Measurements from ENCODE around the gene PTGER4.

PTGER4 gene

DNA sequence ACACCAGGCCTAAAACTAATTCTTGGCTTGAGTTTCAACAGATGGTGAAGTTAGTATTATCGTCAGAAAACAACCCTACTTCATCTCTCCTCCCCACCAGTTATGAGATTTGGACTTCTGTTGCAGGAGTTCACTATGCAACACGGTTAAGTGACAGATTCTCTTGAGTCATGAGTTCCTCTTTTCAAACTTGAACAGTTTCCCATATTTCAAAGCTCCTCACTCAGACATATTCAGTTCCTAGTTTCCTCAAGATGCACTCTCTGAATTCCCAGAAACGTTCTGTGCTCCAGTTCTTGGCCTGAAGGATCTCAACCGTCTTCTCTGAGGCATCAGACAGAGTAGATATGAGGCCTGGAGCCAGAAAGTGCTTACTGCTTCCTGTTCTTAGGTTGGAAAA lies 7.3 kb upstream of the PTGER4 start:
- no peak for DNase-seq

DNA sequence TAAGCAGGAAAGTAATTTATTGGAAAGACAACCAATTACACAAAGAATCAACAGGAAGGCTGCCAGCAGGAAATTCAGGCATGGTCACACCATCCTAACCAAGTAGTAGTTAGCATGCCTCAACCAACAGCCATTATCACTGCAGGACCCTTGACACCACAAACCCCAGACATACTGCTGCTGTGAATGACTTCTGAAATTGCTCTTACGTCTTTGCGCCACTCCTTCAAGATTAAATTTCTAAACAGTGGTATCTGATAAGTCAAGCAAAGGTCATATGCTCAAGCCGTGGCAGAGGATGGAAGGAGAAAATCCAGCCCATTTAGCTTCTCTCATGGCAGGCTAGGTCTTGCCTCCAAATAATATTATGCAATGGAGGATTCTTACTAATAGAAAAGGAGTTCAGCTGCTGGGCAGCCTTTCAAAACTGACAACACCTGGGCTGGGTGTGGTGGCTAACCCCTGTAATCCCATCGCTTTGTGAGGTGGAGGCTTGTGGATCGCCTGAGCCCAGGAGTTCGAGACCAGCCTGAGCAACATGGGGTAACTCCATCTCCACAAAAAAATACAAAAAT lies 5.0 kb upstream of the PTGER4 start:
- no peak for DNase-seq

DNA sequence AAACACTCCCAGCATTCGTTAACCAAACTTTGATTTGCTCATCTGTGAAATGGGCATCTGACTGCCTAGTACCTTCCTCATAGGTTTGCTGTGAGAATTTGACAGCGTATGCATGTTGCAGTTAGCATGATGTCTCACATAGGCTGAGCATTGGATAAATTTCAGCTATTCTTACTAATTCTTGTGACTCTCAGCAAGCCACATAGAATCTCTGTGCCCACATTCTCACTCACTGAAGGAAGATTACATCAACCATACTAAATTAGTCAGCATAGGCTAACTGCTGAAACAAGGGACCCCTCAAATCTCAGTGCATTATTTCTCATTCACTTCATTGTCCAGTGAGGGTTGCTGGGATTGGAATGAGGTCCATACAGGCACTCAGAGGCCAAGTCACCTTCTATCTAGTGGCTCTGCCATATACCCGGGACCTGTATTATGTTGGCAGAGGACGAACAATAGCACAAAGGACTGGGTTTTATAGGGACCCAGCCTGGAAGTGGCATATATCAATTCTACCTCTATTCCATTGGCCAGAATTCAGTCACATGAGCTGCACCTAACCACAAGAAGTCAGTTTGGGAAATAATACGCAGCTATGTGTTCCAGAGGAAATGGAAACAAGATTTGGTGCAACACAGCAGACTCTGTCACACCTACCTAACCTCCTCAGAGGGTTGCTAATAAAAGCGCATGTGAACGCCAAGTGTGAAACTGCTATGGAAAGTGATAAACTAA lies 4.2 kb upstream of the PTGER4 start:
- DNase-seq: no peak

DNA sequence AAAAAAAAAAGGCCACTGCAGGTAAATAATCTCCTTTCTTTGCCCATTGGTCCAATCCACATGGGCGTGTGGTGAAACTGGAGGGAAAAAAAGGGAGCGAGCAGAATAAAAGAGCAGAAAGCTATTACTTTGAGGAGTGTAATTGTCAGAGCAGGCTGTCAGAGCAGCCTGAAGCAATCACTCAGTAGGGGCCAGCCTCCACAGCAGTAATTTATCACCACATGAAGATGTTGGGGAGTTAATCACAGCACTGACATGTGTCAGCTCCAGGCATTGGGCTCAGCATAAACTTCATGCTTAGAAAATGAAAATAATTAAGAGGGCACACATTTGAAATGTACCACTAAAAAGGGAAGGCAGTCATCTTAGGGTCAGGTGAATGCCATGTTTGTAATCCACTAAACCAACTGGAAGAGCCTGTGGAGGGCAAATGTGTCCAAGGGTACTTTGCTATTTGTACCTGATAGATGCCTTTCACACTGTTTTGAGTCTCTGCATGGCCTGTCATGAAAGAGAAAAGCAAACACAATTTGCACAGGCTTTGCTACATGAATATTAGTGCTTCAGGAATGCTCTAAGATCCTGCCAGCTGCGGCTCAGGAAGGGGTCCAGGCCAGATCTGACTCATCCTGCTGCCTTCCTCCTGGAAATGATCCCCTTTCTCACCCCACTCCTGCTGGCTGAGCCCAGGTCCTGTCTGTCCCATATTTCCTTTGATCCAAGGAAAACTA lies 2.9 kb upstream of the PTGER4 start:
- no peak for DNase-seq

DNA sequence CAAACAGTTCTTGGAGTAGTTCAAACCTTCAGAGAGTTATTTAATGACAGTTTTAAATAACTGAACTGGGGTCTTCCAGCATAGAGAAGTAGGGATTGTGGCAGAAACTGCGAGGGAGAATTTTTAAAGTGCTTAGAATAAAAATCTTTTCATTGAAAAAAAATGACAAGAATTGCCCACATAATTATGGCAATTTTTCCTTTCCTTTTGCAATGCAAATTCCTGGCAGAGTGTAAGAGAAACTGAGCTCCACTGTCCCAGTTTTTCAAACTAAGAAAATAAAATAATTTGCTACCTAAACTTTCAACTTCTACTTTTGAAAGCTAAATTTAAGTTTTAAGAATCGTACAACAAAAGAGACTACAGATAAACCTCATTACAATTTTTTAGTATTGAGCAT lies 2.3 kb upstream of the PTGER4 start:
- DNase-seq: no peak

DNA sequence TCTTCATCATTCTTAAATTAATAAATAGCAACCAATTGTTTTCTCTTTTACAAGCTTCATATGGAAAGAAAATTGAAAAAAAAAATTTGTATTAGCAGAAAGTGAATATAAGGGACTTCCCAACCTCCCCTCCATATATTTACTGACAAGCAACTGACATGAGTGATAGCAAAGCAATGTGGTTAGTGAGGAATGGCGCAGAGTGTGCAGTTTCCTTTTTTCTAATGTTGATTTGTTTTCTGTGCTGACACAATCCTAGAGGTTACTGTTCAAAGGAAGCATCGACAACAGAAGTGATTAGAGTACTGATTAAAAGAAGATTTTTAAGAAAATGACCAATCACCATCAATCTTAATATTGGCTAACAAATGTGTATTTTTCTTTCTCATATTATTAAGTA lies 1.7 kb upstream of the PTGER4 start:
- DNase-seq: no peak

DNA sequence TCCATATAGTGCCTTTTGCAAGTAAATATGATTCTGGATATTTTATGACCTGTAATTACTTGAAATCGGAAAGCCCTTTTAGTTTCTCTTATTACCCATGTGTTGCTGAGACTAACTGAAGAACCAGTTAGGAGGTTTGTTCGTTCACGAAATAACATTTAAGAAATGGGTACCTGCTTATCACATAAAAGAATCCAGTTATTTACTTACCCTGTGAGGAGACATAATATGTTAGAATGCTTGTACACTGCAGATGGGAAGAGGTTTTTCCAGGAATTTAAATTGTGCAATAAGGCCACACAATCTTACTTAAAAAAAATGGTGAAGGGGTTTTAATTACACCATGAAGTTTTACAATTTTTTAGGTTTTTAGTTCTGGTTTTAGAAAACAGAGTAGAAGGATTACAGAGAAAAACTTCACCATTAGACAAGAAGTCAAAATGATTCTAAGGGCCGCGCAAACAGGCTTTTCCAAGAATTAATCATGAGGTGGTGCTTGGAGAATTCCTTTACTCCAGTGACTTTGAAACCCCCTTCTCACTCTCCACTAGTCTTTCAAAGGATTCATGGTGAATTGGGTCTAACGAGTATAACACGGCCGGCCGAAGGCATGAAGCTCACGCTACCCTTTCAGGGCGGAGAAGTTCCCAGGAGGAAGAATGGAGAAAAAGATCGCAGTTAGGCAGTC lies 1.1 kb upstream of the PTGER4 start:
- DNase-seq: no peak

DNA sequence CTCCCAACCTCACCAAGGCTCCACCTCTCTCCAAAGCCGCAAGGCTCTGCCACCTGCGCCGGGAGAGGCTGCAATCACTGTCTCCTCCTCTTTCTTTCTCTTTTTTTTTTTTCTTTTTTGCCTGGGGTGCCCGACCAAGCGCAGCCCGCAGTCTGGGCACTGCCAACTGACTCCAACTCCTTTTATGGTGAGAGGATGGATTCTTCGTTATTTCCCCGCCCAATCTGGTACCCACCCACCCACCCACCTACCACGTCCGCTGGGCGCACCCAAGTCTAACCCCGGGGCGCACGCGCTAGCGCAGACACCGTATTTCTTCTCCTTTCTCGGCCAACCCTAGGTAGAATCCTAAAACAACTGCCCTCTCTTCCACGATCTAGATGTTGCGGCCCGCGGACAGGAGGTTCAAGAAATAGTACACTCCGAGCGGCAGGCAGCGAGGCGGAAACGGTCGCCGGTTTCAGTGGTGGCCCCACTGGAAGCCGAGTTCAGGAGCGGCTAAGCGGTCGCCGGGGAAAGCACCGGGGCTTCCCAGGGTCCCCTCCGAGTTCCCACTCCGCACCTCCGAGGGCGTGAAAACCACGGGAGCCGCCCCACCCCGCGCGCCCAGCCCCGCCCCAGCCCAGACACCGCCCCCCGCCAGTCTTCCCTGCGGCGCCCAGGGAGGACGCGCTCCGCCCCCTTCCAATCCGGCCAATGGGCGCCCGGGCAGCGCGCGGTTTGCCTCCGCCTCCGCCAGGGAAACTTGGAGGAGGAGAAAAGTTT lies 385 bp upstream of the PTGER4 start:
- peak; percentile 74 to 84 (median 82) for DNase-seq

DNA sequence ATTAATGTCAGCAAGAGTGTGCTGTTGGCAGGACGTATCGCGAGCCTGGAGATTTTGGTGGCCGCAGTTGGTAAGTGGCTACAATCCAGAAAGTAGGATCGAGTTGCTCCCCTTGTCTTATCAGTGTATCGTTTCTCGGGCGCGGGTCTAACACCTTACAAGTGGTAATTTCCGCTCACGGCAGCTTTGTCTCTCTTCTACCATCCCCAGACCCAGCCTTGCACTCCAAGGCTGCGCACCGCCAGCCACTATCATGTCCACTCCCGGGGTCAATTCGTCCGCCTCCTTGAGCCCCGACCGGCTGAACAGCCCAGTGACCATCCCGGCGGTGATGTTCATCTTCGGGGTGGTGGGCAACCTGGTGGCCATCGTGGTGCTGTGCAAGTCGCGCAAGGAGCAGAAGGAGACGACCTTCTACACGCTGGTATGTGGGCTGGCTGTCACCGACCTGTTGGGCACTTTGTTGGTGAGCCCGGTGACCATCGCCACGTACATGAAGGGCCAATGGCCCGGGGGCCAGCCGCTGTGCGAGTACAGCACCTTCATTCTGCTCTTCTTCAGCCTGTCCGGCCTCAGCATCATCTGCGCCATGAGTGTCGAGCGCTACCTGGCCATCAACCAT lies 1.1 kb downstream of the PTGER4 start:
- peak; percentile 18 to 35 (median 30) for DNase-seq

DNA sequence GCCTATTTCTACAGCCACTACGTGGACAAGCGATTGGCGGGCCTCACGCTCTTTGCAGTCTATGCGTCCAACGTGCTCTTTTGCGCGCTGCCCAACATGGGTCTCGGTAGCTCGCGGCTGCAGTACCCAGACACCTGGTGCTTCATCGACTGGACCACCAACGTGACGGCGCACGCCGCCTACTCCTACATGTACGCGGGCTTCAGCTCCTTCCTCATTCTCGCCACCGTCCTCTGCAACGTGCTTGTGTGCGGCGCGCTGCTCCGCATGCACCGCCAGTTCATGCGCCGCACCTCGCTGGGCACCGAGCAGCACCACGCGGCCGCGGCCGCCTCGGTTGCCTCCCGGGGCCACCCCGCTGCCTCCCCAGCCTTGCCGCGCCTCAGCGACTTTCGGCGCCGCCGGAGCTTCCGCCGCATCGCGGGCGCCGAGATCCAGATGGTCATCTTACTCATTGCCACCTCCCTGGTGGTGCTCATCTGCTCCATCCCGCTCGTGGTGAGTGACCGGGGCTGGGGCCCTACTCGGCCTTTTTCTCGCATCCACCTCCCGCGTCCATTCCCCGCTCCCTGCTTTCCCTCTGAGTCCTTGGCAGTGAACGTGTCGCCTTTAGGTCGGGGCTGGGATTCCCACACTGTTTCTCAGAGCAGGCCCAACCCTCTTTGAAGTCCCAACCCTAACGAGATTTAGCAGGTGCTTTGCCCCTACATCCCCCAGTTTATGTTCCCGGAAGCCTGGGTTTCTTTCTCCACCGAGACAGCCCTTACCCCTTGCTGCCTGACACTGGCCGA lies 1.8 kb downstream of the PTGER4 start:
- peak in 2 of 4 experiments; percentile 29 to 34 for DNase-seq

DNA sequence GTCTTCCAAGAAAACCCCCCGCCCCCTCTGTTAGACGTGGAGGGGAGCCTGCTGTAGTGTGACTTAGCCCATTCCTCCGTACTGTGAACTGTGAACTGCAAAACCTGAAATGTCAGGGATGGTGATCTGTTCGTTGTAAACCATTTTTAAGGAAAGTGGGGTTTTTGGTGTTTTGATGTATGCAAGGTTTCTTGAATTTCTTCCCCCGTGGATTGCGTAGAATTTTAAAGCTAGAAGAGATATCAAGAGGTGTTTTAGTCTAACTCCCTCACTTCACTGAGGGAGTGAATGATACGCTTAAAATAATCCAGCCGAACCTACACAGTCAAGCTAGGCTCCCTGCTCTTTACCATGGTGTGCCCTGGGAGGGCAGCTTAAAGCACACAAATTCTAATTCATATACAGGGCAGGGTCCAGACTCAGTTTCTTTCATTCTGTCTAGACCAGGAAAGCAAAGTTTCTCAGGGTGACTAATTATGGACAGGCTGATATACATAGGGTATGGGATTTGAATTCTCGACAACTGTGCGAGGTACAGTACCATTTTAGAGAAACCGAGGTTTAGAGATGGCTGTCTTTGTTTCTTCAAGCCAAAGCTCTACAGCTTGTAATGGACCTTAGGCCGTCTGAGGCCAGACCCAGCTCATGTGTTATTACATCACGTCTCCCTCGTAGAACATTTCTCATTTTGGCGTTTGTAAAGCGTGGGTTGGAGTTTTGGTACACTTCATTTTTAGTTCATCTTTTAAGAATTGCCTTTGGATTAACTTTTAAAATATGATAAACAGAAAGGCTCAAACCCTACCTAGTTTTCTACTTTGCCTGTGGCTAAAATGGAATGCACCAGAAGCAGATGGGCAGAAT lies 2.7 kb downstream of the PTGER4 start:
- no peak for DNase-seq

DNA sequence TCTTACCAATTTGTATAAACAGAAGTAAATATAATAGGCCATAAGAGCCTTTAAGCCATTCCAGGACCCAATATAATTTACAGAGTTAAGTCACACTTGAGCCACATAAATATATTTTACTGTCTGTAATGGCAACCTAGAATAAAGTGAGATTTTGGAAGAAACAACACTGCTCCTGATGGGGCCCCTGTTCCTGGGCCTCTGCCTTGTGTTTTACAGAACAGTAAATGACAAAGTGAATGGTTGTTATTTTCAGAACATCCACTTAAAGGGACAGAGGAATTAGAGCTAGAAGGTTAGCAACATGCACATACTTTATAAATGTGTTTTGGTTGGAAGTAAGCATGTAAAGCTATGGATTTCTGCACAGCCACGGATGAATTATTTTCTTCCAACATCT lies 3.6 kb downstream of the PTGER4 start:
- no peak for DNase-seq

DNA sequence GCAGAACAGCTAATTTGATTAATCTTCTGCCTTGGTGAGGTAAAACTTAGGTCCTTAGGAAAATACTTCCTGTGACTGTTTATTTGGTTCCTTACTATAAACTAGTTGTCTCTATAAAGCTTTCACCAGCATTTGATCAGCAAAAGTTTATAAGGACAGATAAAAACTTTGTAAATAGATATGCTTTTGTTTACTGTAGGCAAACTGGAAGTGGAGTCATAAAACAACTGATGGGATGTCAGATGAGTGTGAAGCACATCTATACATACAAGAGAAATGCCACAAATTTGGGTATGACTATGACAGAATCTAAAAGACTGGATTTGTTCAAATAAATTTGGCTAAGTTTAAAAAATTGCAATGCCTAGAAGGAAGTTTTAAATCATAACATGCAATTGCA lies 5.5 kb downstream of the PTGER4 start:
- no peak for DNase-seq

DNA sequence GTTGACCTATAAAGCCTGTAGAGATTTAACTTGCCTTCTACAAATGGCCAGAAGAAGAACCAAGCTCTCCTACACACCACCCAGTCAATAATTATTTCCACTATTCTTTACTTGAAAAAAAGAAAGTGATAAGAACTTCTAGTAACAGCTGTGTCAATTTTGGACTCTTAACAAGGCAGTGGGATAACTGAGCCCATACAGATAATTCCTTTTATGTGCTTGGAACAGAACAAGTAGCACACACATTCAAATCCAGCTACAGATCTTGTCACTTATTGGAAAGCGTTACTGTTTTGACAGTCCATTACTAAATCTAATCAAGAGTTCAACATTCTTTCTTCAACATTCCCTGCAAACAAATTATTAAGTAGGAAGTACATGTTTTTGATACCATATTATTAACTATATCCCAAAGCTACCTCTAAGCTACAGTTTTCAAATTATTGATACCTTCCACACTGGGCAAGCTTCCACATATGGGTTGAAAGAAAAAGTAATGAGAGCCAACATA lies 6.3 kb downstream of the PTGER4 start:
- DNase-seq: no peak

DNA sequence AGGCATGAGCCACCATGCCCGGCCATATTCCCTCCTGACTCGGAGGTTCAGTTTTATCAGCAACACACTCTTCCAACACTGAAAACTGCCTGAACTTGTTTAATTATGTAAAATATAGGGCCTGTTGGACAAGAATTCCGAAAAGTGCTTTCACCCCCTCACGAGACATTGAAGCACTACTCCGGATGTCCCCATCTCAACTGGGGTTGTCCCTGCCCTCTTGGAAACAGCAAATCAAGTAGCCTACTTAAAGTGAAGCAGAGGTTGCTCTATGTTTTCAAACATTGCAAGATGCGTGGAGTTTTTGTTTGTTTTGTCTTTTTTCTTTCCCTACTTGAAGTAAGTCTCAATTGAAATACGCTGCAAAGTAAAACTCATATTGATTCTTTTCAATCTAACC lies 7.6 kb downstream of the PTGER4 start:
- no peak for DNase-seq

DNA sequence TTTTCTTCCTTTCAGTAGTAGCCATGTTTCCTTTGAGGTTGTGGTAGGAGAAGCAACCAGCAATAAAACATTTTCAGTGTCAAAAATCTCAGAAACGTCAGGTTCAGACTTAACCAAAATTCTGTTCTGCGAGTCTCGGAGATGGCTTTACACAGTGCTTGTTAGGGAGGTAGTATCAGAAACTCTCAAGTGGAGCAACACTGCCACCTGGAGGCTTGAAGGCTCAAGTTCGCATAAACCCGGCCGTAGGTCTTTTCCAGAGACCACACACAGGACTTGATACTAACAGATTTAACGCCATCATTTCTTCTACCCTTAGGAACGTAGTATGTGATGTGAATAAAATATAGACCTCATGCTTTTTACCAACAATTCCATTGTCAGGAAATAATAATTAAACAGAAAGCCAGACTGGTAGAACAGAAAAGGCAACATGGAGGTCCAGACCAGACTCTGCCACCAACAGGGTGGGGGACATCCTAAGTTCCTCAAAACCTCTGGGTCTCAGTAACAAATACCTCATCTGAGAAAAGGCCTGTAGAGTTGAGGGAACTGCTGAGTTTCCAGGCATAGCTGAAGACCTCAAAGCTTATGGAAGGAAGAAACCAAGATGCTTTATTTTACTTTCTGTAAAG lies 8.5 kb downstream of the PTGER4 start:
- peak; percentile 42 to 76 (median 69) for DNase-seq

DNA sequence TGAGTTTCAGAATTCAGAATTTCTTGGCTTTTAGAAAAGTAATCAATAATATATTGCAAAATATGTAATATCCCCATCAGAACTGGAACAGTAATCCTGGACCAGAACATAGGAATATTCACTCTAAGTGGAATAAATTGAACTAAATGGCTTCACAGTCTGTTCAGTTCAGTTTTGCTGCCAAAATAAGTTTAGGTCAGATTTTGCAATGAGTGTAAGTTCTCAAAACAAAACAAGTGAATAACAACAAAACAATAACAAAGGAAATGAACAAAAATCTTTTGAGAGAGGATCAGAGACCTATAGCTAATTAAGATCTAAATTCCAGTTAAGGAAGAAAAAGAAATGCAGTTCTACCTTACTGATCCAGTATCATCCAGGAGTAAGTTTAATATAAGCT lies 9.3 kb downstream of the PTGER4 start:
- DNase-seq: no peak

DNA sequence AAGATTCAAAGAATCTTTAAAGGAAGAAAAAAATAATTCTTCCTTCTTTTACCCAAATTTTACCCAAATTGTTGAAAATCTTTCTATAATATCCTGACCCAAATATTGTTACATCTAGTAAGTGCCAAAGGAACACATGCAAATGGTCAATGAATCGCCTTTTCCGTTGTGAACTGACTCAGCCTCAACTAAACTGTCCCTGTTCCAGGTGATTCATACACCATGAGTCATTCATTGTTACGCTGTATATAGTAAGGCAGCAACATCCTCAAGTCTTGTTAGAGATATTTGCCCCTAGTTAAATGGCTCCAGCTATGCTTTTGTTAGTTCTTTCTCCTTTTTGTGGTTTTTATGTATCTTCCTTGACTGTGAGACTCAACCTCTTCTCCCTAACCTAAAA lies 9.7 kb downstream of the PTGER4 start:
- DNase-seq: no peak

DNA sequence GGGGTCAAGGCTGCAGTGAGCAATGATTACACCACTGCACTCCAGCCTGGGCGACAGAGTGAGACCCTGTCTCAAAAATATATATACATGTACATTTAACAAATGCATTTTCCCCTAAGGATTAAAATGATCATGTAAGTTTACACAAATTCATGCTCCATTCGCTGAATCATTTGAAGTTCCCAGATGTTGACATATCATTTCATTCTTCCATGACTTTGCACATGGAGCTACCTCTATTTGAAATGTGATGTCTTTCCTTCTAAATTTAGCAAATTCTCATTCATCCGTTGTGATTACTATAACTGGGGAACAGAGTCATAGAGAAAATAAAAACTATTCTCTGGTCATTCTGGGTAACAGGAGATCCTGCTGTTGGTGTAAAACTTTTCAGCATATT lies 10.6 kb downstream of the PTGER4 start:
- DNase-seq: no peak

DNA sequence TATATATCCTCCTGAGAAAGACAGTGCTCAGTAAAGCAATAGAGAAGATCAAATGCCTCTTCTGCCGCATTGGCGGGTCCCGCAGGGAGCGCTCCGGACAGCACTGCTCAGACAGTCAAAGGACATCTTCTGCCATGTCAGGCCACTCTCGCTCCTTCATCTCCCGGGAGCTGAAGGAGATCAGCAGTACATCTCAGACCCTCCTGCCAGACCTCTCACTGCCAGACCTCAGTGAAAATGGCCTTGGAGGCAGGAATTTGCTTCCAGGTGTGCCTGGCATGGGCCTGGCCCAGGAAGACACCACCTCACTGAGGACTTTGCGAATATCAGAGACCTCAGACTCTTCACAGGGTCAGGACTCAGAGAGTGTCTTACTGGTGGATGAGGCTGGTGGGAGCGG lies 12.2 kb downstream of the PTGER4 start:
- no peak for DNase-seq
